Brain microvascular endothelial cell (primary cell): ENCODE results near the gene ADAM12.

Source experiments
- DNase-seq: peaks from one replicate; pipeline ENCODE4 v3.0.0-alpha.2; 2020
- H3K27ac ChIP-seq: fragments of 250-450 bp; sonication (Bioruptor Pico); 2 replicates; pipeline ENCODE4 v1.5.1; 2020; ENCODE audit warnings: mild to moderate bottlenecking, moderate library complexity
- H3K27me3 ChIP-seq: fragments of 250-450 bp; sonication (Bioruptor Pico); replicated peaks from 2 replicates; pipeline ENCODE4 v1.5.1; 2020; ENCODE audit warnings: mild to moderate bottlenecking
- H3K36me3 ChIP-seq: fragments of 250-450 bp; sonication (Bioruptor Pico); replicated peaks from 2 replicates; pipeline ENCODE4 v1.5.1; 2020; ENCODE audit warnings: mild to moderate bottlenecking
- H3K4me3 ChIP-seq: 2 replicates; pipeline ENCODE4 v1.5.1; 2011; ENCODE audit warnings: low read depth, mild to moderate bottlenecking, control low read depth, low read length, moderate library complexity
- CTCF ChIP-seq: IDR thresholded peaks from 2 replicates; pipeline ENCODE4 v1.5.1; 2011; ENCODE audit warnings: low read depth, mild to moderate bottlenecking, moderate library complexity, low read length, control low read depth, inconsistent platforms; ENCODE audit errors: missing control alignments
- in situ Hi-C: cut with HindIII; loops from 2 replicates; pipeline ENCODE4 v1.10.0; 2017; ENCODE audit warnings: low sequenced_read_pairs, low pct_ligation_motif_present

The ADAM12 gene

GRCh38 chr10:126036515-126036914 lies 351.8 kb downstream of the ADAM12 start:
- Histone ChIP-seq H3K36me3 (peaks cover 5% of the 10 kb centered on the region), H3K27ac (no peak overlapping the region), H3K4me3 (no peak overlapping the region), H3K27me3 (no peaks in the 10 kb centered on the region)
- DNase-seq = no peak
- in situ Hi-C loops = no loop called here
- TF ChIP-seq CTCF = no peak

GRCh38 chr10:126034586-126034985 lies 353.7 kb downstream of the ADAM12 start:
- TF ChIP-seq CTCF = no peak
- Histone ChIP-seq H3K27me3 (no peaks in the 10 kb centered on the region), H3K27ac (no peak overlapping the region), H3K4me3 (no peak overlapping the region), H3K36me3 (peaks cover 8% of the 10 kb centered on the region)
- in situ Hi-C loops = no loop called here
- no peak for DNase-seq

- in situ Hi-C loops = no loop called here
- Histone ChIP-seq H3K36me3 (peaks cover 8% of the 10 kb centered on the region), H3K27me3 (no peaks in the 10 kb centered on the region), H3K4me3 (no peak overlapping the region), H3K27ac (no peak overlapping the region)
- no peak for DNase-seq
- TF ChIP-seq CTCF = no peak
Measured at GRCh38 chr10:126029999-126030398, 358.3 kb downstream of the ADAM12 start.

GRCh38 chr10:126027692-126028091 lies 360.6 kb downstream of the ADAM12 start:
- H3K27ac ChIP-seq = no peak overlapping the region
- DNase-seq = no peak
- no peaks in the 10 kb centered on the region for H3K27me3 ChIP-seq
- no peak overlapping the region for H3K4me3 ChIP-seq
- no peak for TF ChIP-seq CTCF
- in situ Hi-C loops = no loop called here
- H3K36me3 ChIP-seq = peaks cover 5% of the 10 kb centered on the region

- no peak overlapping the region for H3K27ac ChIP-seq
- H3K27me3 ChIP-seq = no peaks in the 10 kb centered on the region
- no peak overlapping the region for H3K4me3 ChIP-seq
- peaks cover 6% of the 10 kb centered on the region for H3K36me3 ChIP-seq
- in situ Hi-C loops = no loop called here
- no peak for DNase-seq
- TF ChIP-seq CTCF = no peak
Measured at GRCh38 chr10:126022841-126023240, 365.4 kb downstream of the ADAM12 start.

- H3K27me3 ChIP-seq = no peaks in the 10 kb centered on the region
- in situ Hi-C loops = no loop called here
- DNase-seq = no peak
- H3K27ac ChIP-seq = no peak overlapping the region
- H3K36me3 ChIP-seq = peaks cover 6% of the 10 kb centered on the region
- no peak for TF ChIP-seq CTCF
- H3K4me3 ChIP-seq = no peak overlapping the region
Measured at GRCh38 chr10:126021833-126022500, 366.3 kb downstream of the ADAM12 start.
